Limb (tissue), 2 donors: Measurements from ENCODE around the gene AFF3.
"Not testable (repeated sequence)": the region's sequence is repeated elsewhere in the genome, so short reads cannot be mapped to it uniquely, and the experiment has no call there.

Source experiments
- DNase-seq, 2 donors: peaks; one replicate each; pipeline ENCODE4 v3.0.0-alpha.2; 2016; ENCODE audit errors: extremely low spot score in 2 of 2

The AFF3 gene

DNA sequence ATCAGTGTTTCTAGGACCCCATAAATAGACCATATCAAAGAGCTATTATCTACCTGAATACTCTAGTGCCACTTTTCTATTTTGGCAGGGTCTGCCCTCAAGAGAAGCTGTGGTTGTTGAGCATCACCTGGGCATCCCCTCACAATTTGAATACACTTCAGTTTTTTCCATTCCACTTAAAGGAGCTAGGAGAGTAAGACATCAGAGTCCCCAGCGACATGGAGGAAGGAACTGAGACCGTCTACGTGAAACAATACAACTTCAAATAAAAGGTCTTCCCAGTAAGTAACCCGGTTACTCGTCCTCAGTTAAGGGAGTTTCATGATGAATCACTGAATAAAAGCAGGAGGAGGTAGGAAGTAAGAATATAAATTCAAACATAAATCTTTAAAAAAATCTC lies 206.7 kb downstream of the AFF3 start:
- DNase-seq: no peak

DNA sequence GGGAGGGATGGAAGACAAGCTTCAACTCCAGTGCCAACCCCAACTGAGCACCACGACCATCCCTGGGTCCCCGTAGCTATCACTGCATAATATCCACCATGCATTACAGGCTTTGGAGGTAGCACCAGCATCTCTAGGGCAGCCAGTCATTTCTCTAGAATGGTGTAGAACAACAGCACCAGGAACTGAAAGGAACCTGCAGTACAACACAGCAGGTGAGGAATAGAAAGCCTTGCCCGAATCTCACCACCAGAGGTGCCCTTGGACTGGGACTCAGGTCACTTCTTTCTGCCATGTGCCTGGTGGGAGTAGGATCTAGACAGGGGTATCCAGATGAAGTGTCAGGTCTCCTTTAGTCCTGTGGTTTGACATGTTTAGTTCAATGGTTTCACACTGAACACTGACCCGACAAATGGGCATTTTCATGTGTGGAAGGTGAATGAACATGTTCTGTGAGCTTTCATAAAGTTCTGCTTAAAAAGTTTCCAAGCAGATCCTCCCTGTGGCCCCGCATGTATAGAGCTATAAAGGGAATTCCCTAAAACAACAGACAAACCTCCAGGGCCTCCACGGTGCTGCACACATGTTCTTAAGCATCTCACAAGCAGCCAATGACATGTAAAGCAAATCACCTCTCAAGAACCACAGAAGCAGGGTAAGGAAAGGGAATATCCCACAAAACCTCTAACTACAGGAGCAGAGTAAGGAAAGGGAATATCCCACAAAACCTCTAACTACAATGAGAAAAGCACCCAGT lies 208.3 kb downstream of the AFF3 start:
- DNase-seq: no peak

DNA sequence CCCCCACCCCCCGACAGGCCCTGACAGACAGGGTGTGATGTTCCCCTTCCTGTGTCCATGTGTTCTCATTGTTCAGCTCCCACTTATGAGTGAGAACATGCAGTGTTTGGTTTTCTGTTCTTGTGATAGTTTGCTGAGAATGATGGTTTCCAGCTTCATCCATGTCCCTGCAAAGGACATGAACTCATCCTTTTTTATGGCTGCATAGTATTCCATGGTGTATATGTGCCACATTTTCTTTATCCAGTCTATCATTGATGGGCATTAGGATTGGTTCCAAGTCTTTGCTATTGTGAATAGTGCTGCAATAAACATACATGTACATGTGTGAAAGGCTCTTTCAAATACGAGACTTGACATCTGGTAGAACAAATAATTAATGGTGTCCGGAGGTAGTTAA lies 208.9 kb downstream of the AFF3 start:
- DNase-seq: not testable (repeated sequence)

DNA sequence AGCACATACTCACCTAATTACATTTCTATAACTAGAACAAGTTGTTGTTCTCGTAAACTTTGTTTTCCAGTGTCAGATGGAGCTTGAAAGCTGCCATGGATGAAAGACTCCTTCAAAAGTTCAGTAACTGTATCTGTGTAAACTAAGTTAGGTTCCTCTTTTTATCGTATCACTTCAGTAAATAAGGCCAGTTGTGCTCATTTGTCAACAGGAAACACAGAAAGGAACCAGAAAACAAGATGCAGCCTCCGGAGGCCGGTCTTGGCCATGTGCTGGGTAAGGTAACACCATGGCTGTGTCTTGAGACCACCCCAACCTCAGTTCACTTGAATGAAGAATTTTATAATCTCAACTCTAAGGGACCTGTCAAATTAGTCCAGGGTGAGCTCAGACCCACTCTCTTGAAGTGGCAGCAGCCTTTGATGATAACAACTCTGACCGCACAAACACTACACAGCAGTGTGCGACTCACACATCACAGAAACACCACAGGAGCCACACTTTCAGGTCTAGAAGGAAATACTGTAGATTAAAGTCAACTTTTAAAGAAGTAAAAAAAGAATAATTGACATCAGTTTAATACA lies 213.8 kb downstream of the AFF3 start:
- no peak for DNase-seq

DNA sequence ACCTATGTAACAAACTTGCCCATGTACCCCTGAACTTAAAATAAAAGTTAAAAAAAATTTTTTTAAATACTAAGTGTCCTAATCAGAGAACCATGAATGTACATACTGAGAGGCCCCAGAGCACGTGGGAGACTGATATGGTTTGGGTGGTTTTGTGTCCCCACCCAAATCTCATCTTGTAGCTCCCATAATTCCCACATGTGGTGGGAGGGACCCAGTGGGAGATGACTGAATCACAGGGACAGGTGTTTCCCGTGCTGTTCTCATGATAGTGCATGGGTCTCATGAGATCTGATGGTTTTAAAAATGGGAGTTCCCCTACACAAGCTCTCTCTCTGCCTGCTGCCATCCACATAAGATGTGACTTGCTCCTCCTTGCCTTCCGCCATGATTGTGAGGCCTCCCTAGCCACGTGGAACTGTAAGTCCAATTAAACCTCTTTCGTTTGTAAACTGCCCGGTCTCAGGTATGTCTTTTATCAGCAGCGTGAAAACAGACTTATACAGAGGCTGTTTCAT lies 214.6 kb downstream of the AFF3 start:
- DNase-seq: not testable (repeated sequence)

DNA sequence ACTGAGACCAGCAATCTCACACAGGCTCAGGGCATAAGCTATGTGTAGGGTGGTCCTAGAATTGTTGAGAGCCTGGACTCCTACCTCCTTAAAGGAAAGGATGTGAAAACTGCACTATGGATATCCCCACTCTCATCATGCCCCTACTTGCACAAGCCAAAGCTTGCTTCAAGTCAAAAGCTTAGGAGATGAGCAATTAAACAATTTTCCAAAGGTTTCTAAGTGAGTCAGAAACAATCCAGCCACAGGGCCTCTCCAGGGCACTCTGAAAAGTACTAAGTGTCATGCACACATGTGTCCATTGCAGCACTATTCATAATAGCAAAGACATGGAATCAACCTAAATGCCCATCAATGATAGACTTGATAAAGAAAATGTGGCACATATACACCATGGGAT lies 215.4 kb downstream of the AFF3 start:
- DNase-seq: no peak

DNA sequence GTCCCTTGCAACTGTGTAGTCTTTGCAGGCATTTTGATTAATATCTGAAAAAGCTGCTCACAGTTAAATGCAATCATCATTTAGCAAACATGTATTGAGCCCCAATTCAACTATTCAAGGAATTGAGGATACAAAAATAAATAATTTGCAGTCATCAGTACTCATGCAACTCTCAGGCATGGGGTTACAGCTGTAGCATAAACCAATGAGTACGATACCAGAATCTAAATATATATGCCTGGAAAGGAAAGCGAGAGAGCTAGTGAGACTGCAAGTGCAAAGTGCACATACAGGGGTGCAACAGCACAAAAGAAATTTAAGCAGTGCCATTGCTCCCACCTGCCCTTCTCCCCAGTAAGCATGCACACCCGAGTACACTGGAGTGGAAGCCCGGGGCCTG lies 216.4 kb downstream of the AFF3 start:
- no peak for DNase-seq

DNA sequence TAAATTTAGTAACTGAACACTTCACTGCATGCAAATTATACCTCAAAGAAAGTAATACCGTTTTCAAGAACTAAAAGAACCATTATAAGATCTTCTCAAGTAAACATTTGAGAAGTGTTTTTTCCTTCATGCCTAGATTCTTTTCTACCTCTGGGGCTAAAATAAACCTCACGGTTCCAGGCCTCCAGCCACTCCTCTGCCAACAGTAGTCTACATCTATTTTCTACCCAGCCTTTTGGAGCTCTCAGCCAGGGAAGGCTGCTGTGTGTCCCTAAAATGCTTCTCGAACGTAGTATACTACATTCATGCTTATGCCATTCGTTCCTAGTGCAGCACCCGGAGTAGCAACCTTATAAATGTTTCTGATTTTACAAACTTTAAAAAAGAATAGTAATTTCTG lies 219.7 kb downstream of the AFF3 start:
- DNase-seq: no peak

DNA sequence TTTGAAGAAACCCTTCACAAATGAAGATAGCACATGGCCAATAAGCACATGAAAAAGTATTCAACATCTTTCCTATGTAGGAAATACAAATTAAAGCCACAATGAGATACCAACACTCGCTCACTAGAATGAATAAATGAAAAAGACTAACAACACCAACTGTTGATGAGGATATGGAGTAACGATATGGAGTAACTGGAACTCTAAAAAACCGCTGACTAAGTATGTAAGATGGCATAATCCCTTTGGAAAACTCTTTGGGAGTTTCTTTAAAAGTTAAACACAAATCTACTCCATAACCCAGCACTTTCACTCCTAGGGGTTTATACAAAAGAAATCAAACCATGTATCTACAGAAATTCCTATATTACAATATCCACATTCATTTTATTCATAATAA lies 220.5 kb downstream of the AFF3 start:
- no peak for DNase-seq

DNA sequence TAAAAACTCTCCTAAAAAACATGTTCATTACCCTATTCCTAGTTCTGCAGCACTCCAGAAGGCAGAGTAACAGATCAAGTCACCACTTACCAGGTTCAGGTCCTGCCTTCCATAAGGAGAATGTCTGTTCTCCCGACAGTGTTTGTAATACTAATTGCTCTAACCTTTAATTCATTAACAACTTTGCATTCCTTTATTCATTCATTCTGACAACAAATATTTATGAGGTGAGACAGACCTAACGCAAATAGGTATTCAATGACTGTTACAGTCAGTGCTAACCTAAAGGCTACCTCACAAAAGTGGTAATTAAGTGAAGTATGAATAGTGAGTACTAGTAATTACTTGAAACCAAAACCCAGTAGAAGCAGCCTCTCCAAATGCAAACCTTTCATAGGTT lies 224.0 kb downstream of the AFF3 start:
- DNase-seq: no peak

DNA sequence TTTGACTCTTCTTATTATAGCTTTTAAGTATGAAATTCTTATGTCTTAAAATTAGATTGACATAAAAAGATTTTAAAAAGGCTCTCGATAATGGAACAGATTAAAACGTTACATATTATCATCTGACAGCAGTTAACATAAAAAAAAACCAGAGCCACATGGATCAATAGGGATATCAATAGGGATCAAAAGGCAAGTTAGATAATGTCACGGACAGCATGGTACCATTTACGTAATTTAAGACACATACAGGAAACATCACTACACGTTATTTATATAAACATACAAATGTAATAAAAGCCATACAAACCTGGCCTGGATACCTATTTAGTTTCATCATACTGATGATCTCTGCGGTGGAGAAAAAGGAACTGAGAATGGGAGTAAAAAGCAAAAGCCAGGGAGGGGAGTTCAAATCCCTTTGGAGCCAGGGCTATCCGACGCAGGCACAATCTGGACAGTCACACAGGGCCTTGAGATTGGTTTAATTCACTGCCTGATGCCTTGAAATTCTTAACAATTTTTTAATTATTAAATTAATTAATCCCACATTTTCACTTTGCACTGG lies 227.2 kb downstream of the AFF3 start:
- no peak for DNase-seq

DNA sequence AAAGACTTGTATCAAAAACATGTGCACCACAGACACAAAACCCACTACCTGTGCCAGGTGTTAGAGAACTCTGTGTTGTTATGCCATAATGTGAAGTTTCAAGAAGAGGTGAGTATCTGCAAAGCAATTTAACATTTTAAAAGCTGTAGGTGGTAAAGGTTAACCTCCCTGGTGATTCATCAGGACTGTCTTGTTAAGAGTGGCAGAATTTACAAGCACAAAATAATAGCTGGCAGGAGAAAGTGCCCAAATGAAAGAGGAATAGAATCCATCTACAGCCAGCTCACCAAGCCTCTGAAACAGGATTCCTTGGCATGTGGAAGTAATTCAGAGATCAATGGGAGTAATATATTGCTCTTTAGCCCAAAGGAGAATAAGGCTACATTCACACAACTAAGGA lies 230.7 kb downstream of the AFF3 start:
- DNase-seq: no peak

DNA sequence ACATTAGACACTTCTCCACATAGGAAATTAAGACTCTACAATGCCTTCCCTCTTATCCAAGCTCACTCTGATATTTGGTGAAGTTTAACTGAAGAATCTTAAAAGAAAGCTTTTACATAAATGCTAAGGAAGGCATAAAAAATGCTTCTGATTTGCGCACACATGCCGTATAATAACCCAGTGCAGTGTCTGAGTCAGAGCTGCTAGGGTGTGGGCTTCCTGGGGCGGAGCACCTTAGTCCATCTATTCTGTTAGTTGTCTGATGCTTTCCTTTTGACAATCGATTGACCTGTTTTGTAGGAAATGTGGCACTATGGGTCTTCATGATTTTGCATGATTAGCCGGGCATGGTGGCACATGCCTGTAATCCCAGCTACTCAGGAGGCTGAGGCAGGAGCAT lies 231.5 kb downstream of the AFF3 start:
- DNase-seq: no peak

DNA sequence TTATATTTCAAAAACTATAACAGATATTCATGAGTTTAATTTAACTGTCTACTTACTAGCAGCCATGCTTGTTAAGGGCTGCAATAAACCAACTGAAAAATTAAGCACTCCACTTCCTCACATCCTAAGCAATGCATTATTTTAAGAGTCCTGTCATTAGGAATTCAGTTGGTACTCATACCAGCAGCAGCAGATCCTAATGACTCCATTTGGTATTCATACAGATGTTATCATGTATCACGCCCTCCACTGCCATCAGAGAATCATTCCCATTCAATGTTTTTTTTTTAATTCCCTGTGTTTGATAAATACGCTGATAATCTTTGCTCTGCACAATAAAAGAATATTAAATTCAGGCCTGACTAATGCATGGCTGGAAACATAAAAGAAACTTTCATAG lies 236.8 kb downstream of the AFF3 start:
- no peak for DNase-seq

DNA sequence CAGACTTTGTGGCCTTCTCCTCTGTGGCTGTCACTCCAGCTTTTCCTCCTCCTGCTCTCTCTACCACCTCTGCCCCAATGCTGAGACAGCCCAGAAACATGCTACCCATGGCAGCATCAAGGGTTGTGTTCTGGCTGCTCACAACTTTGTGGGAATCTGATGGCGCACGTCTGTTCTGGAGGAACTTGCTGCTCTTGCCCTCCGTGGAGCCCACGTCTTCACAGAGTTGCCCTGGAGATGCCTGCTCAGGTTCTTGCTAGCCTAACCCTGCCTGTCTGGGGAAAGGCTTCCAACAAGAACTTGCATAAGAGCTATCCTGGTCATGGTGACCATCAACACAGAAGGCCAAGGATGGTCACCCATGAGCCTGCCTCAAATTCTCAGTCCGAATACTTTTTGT lies 237.4 kb downstream of the AFF3 start:
- no peak for DNase-seq

DNA sequence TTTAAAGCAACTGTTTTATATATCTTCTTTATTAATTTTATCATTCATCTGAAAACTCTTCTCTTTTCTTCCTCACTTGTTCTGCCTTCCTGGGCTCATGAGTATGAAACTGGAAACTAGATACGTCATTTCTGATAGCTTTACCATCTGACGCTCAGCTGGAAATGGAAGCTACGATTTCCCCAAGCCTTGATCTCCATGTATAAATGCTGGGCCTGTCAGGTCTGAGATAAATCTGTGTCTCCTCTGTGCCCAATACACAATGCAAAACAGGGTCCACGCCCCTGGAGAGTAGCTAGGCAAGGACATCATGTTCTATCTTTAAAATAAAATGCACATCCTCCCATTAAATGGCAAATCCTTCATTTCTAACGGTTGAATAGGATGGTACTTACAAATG lies 238.4 kb downstream of the AFF3 start:
- no peak for DNase-seq

DNA sequence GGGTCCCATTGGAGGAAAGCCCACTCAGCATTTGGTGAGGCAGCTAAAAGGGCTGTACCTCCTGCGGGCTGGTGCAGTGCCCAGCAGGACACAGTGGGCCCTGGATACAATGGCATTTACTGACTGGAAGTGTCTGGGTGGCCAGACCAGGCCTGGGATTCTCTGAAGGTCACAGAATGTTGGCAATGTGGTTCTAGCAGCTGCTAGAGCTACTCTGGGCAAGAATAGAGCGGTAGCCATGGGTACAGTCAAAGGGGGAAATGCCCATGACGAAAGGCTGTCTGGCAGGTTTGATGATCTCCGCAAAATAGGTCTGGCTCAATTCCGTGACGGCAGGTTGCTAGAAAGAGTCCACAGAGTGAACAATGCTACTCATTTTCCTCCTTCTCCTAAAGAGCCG lies 241.8 kb downstream of the AFF3 start:
- DNase-seq: no peak

DNA sequence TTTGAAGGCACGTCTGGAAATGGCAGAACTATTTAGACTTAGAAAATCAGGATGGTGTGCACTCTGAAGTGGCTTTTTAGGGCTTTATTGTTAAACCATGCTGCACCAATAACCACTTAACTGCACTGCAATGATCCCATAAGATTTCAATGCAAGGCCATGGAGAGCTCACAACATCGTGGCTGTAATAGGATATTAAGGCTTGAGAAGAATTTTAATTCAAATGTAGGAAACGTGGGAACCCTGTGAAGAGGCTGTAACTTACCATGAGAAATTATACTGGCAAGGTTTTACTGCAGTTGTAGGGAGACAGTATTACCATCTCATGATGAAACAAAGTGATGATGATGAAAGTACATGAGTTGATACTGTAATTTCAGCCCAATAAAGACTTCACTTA lies 242.5 kb downstream of the AFF3 start:
- no peak for DNase-seq

DNA sequence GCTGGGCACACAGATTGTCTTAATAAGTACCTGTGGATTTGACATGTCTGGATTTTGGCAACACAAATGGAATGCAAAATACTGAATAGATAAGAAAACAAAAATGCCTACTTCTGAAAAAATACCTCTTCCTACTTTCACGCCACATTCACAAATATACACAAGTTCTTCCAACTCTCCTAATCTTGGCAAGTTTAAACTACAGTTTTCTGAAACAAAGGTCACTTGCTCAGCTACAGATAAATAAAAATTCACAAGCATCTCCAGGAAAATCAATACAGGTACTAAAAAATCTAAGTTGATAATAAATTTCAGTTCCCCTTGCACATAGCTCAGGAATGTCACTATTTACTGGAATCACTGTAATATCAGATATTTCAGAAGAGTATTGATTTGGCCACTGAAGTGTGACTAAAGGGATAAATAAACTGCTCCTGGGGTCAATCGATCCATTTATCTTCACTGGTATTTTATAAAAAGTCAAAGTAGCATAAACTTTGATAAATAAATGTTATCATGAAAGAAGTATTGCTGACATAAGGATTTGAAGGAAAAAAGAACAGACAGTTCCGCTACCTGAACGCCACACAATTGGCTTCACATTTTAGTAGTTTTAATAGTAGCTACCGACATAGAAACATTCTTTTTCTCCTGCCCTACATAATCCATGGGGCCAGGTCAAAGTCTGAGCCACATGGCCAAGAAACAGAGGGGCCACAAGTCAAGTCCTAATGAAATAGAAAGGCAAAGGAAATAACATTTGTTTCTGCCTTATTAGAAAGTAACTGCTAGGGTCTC lies 243.1 kb downstream of the AFF3 start:
- DNase-seq: no peak

DNA sequence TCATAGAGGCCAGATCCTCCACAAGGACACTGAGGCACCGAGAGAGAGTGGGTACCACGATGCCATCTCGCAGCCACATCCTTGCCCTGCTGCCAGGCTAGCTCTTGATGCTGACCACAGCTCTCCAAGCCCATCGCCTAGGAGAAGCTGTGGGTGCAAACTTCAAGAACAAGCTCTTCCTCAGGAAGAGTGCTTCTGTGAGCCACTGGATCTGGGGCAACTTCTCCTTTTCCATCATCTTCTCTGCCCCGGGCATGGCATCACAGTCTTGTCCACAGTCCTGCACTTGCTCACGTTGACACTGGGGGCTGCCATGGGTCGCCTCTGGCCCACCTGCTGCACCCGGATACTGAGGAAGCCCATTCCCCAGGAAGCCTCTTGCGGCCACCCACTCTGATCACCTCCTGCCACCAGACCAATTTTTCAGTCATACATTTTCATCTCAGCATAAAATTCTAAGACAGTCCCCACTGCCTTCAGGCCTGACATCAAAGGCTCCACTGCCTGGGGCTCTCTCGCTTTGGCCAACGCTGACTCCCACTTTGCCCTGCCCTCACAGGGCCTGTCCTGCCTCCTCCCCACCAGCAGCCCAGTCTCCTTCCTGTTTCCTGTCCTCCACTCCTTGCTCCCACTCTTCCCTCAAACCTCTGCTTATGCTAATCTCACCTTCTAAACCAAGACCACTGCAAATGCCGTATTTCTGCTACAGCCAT lies 243.9 kb downstream of the AFF3 start:
- no peak for DNase-seq

DNA sequence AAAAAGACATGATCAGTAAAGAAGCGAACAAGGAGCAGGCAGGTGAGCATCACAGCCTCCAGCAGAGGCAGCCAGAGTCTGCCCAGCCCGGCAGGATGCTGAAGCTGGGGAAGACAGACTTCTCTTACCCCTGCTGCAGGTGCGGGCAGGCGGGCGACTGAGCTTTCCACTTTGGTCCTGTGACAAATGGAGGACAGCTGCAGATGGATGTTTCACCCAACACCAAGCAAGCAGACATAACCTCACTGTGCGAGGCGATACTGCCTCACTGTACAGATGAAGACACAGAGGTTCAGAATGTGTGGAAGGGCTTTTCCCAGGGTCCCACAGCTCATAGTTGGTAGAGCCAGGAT lies 251.0 kb downstream of the AFF3 start:
- DNase-seq: no peak
